Endodermal cell (in vitro differentiated cells): ENCODE results near the gene DCLK1. TPM values are rescaled to one million over a fixed set of nuclear protein-coding genes. Genes with fewer than 3 reads are reported as not detected.
A peak's percentile ranks its signal among the peaks of the same experiment; 100 is the strongest.

ENCODE experiments used
- DNase-seq: peaks from one replicate; pipeline ENCODE4 v3.0.0-alpha.2; 2017
- H3K27ac ChIP-seq: 2 replicates; pipeline ENCODE4 v1.5.1; 2013; ENCODE audit warnings: mild to moderate bottlenecking, low read depth, low read length, moderate library complexity
- H3K27me3 ChIP-seq: 2 replicates; pipeline ENCODE4 v1.6.1; 2013; ENCODE audit warnings: mild to moderate bottlenecking, low read length, moderate library complexity; ENCODE audit not compliant: insufficient read depth, control insufficient read depth, poor library complexity, severe bottlenecking
- H3K36me3 ChIP-seq: 2 replicates; pipeline ENCODE4 v1.7.0; 2013; ENCODE audit warnings: mild to moderate bottlenecking, low read length, moderate library complexity; ENCODE audit not compliant: control insufficient read depth, insufficient read depth
- H3K4me1 ChIP-seq: one replicate; pipeline ENCODE4 v1.7.0; 2013; ENCODE audit warnings: low read length; ENCODE audit not compliant: control insufficient read depth, insufficient read depth
- H3K4me3 ChIP-seq: 2 replicates; pipeline ENCODE4 v1.5.1; 2013; ENCODE audit warnings: mild to moderate bottlenecking, low read length, moderate library complexity
- H3K9ac ChIP-seq: 2 replicates; pipeline ENCODE4 v1.6.1; 2013; ENCODE audit warnings: mild to moderate bottlenecking, low read length, moderate library complexity; ENCODE audit not compliant: poor library complexity, severe bottlenecking; ENCODE audit errors: extremely low read depth
- H3K9me3 ChIP-seq: 2 replicates; pipeline ENCODE4 v1.6.1; 2013; ENCODE audit warnings: mild to moderate bottlenecking, low read length, moderate library complexity; ENCODE audit not compliant: control insufficient read depth
- H3K27ac Mint-ChIP-seq: 2 replicates; pipeline ENCODE4 v1.8.0; 2020; ENCODE audit warnings: mixed read lengths
- H3K27me3 Mint-ChIP-seq: 2 replicates; pipeline ENCODE4 v1.8.0; 2021; ENCODE audit warnings: mild to moderate bottlenecking, mixed read lengths; ENCODE audit not compliant: insufficient read depth
- H3K36me3 Mint-ChIP-seq: 2 replicates; pipeline ENCODE4 v1.8.0; 2020; ENCODE audit warnings: low read depth, mixed read lengths
- H3K4me1 Mint-ChIP-seq: 2 replicates; pipeline ENCODE4 v1.8.0; 2020; ENCODE audit warnings: mixed read lengths
- H3K4me3 Mint-ChIP-seq: 2 replicates; pipeline ENCODE4 v1.8.0; 2020; ENCODE audit warnings: mild to moderate bottlenecking, moderate library complexity, mixed read lengths
- H3K9me3 Mint-ChIP-seq: 2 replicates; pipeline ENCODE4 v1.8.0; 2020; ENCODE audit warnings: mild to moderate bottlenecking, mixed read lengths
- CTCF ChIP-seq: fragments of 200-600 bp; sonication (generic); conservative IDR thresholded peaks from 2 replicates; pipeline ENCODE4 v1.5.0; 2021; ENCODE audit warnings: antibody characterized with exemption, mild to moderate bottlenecking
- WGBS, 2 experiments: methylation state at CpG; one replicate each; pipeline versions ENCODE4 v1.1.5 to v1.1.7; 2013; ENCODE audit warnings: missing lambda C conversion rate in 2 of 2, mixed read lengths in 1 of 2; ENCODE audit not compliant: insufficient coverage in 1 of 2, insufficient read length in 1 of 2; 5-methylcytosine and 5-hydroxymethylcytosine counted together
- total RNA-seq, 2 donors: library from RNA; stranded (reverse); fragmentation: NEBNext Ultra II Directional in 1 of 2; extraction: Animal tissue kit (Norgen Biotek cat#: 25700) in 1 of 2; gene quantifications; 2 replicates in 1 of 2; 3 replicates in 1 of 2; pipeline ENCODE4 v1.2.1, GENCODE V29; 2021

The DCLK1 gene
- total RNA-seq, 2 donors from 2014 or later = 3.0 to 32.8 TPM

DNA sequence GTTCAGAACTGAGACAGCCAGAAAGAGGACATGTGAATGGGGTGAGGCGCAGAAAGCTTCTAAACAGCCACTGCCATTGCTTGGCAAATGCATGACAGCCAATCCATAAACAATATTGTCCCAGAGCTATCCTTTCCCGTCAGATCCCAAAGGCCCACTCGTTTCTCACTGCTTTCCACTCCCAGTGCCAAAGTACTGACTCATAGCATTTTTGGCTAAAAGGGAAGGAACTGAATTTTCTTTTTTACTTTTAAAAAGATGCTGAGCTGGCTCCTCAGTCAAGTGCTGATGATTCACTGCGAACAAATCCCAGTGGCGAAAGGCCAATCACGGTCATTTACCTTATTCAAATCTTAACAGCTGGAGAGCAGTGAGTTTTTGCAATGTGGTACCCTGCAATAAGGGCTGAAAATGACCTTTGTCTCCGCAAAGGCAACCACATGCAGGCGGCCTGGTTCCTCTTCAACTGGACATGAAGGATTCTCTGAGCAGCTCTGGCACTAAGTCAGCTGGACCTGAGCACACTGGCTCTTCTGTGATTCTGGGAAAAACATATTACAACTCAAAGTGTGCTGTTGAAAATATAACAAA lies 151.7 kb downstream of the DCLK1 start:
- H3K4me3 Mint-ChIP-seq = no peak overlapping the region
- Histone ChIP-seq H3K36me3 (no peaks in the 10 kb centered on the region), H3K4me3 (no peak overlapping the region), H3K27ac (no peak overlapping the region), H3K27me3 (no peaks in the 10 kb centered on the region), H3K9me3 (peaks cover 27% of the 10 kb centered on the region), H3K9ac (no peak overlapping the region), H3K4me1 (no peaks in the 10 kb centered on the region)
- no peak for TF ChIP-seq CTCF
- H3K4me1 Mint-ChIP-seq = peaks cover 4% of the 10 kb centered on the region
- no peaks in the 10 kb centered on the region for H3K27me3 Mint-ChIP-seq
- H3K27ac Mint-ChIP-seq = no peak overlapping the region
- peaks cover 4% of the 10 kb centered on the region for H3K36me3 Mint-ChIP-seq
- DNase-seq = no peak
- peaks cover 40% of the 10 kb centered on the region for H3K9me3 Mint-ChIP-seq
- WGBS, 2 experiments = 90 to 91% methylated on average over 6 to 8 of the region's 8 CpGs

DNA sequence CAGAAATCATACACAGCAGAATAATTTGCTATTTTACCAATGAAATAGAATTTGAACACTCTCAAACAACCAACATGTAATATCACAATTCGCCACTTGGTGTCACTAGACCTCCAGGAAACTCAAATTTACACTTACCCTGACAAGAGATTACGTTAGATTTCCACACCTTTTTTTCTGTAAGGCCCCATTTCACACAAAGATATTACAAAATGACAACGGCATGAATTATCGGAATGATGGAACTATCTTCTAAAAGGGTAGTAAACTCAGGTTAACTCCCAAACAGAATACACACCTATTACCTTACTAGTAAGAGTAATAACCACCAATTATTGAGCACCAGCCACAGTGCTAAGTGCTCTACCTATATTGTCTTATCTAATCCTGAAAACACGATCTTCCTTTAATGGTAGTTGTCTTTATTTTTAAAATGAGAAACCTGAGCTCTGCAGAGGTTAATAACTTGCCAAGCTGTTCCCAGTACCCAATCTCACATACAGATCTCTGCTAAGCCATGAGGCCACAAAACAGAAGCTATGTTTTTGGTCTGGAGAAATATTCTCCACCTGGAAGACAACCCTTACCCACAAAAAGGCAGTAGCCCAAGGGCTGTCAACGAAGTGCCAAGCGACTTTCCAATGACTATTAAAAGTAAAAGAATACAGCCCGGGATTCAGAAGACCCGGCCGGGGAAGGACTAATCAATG lies 152.4 kb downstream of the DCLK1 start:
- H3K27me3 Mint-ChIP-seq = no peaks in the 10 kb centered on the region
- Histone ChIP-seq H3K4me1 (no peaks in the 10 kb centered on the region), H3K9me3 (peaks cover 21% of the 10 kb centered on the region), H3K27me3 (no peaks in the 10 kb centered on the region), H3K4me3 (no peak overlapping the region), H3K36me3 (no peaks in the 10 kb centered on the region), H3K27ac (no peak overlapping the region), H3K9ac (no peak overlapping the region)
- DNase-seq = peak; percentile 74
- WGBS, 2 experiments = 58 to 59% methylated on average over 8 to 10 of the region's 10 CpGs
- peak; percentile 88 for TF ChIP-seq CTCF
- no peak overlapping the region for H3K27ac Mint-ChIP-seq
- peaks cover 44% of the 10 kb centered on the region for H3K9me3 Mint-ChIP-seq
- peaks cover 5% of the 10 kb centered on the region for H3K36me3 Mint-ChIP-seq
- H3K4me3 Mint-ChIP-seq = no peak overlapping the region
- H3K4me1 Mint-ChIP-seq = peaks cover 3% of the 10 kb centered on the region

GRCh38 chr13:35977060-35977459 lies 154.1 kb downstream of the DCLK1 start:
- Histone ChIP-seq H3K9ac (no peak overlapping the region), H3K27ac (no peak overlapping the region), H3K9me3 (peaks cover 20% of the 10 kb centered on the region), H3K36me3 (no peaks in the 10 kb centered on the region), H3K4me3 (no peak overlapping the region), H3K4me1 (no peaks in the 10 kb centered on the region), H3K27me3 (no peaks in the 10 kb centered on the region)
- Mint-ChIP-seq H3K4me1 (peaks cover 3% of the 10 kb centered on the region), H3K27me3 (no peaks in the 10 kb centered on the region), H3K27ac (no peak overlapping the region), H3K36me3 (peaks cover 5% of the 10 kb centered on the region), H3K9me3 (peaks cover 40% of the 10 kb centered on the region), H3K4me3 (no peak overlapping the region)
- no peak for DNase-seq
- WGBS, 2 experiments = 85% methylated on average over 1 of the region's 2 CpGs; no CpG with 5 or more reads in 1 of the 2 experiments
- no peak for TF ChIP-seq CTCF
